NCI-H128 (cell line): ENCODE data around the gene TNFRSF1A.
A peak's percentile ranks its signal among the peaks of the same experiment; 100 is the strongest.

Experiments used
- DNase-seq: peaks from one replicate; lab custom pipeline; 2025; ENCODE audit not compliant: unreplicated experiment; lab: John Stamatoyannopoulos, UW

TNFRSF1A gene

GRCh38 chr12:6341417-6342139 lies at the start of gene TNFRSF1A:
TSS of gene TNFRSF1A (minus strand) at chr12:6342076. CDS start at chr12:6341814, 262 bp downstream.
- no peak for DNase-seq

- DNase-seq: no peak
Measured at GRCh38 chr12:6391013-6391412, 49.1 kb upstream of the TNFRSF1A start.

- no peak for DNase-seq
Measured at GRCh38 chr12:6390084-6390799, 48.4 kb upstream of the TNFRSF1A start.

- DNase-seq: no peak
Measured at GRCh38 chr12:6387541-6387940, 45.7 kb upstream of the TNFRSF1A start.

- no peak for DNase-seq
Measured at GRCh38 chr12:6386491-6386890, 44.6 kb upstream of the TNFRSF1A start.

- DNase-seq: no peak
Measured at GRCh38 chr12:6386038-6386437, 44.2 kb upstream of the TNFRSF1A start.

- DNase-seq: no peak
Measured at GRCh38 chr12:6384499-6385436, 42.9 kb upstream of the TNFRSF1A start.

GRCh38 chr12:6383572-6384498 lies 42.0 kb upstream of the TNFRSF1A start, which contains the start of gene LTBR:
TSS of gene LTBR (plus strand) at chr12:6384162. CDS start at chr12:6384359, 197 bp downstream.
- no peak for DNase-seq

- no peak for DNase-seq
Measured at GRCh38 chr12:6382982-6383381, 41.1 kb upstream of the TNFRSF1A start.

- no peak for DNase-seq
Measured at GRCh38 chr12:6382371-6382770, 40.5 kb upstream of the TNFRSF1A start.

GRCh38 chr12:6380141-6381121 lies 38.6 kb upstream of the TNFRSF1A start:
- DNase-seq: no peak

- no peak for DNase-seq
Measured at GRCh38 chr12:6378709-6379472, 37.0 kb upstream of the TNFRSF1A start.

- DNase-seq: no peak
Measured at GRCh38 chr12:6377667-6377994, 35.8 kb upstream of the TNFRSF1A start.

- no peak for DNase-seq
Measured at GRCh38 chr12:6376870-6377666, 35.2 kb upstream of the TNFRSF1A start.

- DNase-seq: no peak
Measured at GRCh38 chr12:6376079-6376869, 34.4 kb upstream of the TNFRSF1A start.

GRCh38 chr12:6375269-6376078 lies 33.6 kb upstream of the TNFRSF1A start, which contains the start of gene SCNN1A:
TSS of gene SCNN1A (minus strand) at chr12:6375563. CDS start at chr12:6374783, 780 bp downstream.
- peak; percentile 63 for DNase-seq
